Measurements from ENCODE around the gene ANO9.
"Not testable (repeated sequence)": the region's sequence is repeated elsewhere in the genome, so short reads cannot be mapped to it uniquely, and the experiment has no call there.

ANO9 gene

DNA sequence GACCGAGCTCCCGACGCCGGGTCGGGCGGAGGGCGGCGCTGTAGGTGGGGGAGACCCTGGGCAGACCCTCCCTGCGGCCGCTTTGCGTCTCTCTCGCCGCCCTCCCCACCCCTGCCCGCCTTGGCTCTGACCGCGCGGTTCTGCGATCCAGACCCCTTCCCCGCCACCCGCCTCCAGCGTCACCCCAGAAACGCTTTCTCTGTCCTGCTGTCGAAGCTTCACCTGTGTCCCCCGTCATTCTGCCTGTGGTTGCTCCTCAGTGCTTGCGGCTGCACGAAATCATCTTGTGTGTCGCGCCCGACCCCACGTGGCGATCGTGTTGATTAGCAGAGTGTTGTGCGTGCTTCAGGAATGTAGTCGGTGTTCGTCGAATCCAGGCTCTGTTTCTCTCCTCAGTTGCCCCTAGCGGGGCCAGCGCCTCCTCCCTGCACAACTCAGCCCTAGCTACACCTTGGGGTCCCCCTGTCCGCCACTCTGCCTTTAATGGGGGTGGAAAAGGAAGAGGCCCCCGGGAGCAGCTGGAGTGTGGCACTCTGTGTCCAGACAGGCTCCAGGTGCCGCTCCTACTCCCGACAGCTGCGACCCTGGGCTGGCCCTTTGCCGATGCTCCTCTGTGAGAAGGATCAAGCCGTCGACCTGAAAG is 9.1 kb upstream of the ANO9 start:
- peak; percentile 42 for DNase-seq

DNA sequence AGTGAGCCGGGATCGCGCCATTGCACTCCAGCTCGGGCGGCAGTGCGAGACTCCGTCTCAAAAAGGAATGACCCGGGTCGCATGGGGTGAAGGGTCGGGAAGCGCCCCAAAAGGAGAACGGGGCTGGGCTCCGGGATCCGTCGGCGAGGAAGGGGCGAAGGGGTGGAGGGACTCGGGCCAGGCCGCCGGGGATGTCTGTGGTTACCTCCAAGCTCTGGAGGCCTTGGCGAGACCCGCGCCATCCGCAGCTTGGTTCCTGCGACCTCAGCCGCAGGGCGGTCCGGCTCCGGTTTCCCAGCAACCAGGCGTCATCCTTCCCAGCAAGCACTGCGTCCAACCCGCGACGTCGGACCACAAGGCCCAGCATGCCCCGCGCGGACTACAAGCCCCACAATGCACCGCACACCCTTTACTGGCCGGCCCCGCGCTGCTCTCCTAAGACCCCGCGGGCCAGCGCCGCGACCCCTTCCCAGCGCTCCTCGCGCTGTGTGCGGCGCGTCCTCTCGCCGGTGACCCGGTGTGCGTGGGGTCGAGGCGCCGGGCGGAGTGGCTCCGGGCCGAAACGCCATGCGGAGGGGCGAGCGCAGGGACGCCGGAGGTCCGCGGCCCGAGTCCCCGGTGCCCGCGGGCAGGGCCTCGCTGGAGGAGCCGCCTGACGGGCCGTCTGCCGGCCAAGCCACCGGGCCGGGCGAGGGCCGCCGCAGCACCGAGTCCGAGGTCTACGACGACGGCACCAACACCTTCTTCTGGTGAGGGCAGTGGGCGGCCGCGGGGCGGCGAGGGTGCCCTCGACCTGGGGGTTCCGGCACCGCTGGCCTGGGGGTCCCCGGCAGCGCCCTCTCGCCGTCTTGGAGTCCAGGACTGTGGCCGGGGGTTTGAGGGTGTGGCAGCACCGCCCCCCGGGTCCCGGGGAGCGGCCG is 8.3 kb upstream of the ANO9 start, which contains the start of gene PTDSS2:
Gene PTDSS2, plus strand, starts transcription at position 391 of the 920 bp plus-strand sequence. Its CDS starts 177 bp downstream, at position 568.
- peak; percentile 95 for DNase-seq

DNA sequence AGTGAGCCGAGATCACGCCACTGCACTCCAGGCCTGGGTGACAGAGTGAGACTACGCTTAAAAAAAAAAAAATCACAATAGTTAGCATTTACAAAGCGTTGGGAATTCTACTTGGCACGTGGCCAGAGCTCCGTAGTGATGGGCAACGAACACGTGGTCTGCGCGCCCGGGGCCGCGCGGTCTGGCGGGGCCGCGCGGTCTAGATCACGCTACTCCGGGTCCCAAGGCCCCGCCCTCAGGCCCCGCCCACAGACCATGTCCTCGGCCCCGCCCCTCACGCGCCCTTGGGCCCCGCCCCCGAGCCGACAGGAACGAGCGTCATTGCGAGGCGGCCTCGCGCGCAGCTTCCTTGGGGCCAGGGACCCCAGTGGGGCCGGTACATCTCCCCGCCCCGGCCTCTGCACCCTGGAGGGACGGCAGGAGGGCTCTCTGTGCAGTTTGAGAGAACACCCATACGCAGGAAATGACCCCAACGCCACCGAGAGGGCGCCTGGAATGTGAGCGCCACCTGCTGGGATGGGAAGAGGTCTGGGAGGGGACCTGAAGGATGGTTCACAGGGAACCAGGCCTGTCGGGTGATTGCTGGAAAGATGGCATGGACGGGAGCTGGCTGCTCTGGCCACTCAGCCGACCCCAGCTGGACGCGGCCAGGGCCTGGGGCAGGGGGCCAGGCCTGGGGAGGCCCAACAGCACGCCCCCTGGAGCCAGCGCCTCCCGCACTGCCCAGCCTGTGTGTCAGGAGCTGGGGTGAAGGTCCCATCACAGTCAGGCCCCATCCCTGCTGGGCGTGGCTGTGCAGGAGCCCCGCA is 6.3 kb upstream of the ANO9 start:
- DNase-seq: peak; percentile 88

DNA sequence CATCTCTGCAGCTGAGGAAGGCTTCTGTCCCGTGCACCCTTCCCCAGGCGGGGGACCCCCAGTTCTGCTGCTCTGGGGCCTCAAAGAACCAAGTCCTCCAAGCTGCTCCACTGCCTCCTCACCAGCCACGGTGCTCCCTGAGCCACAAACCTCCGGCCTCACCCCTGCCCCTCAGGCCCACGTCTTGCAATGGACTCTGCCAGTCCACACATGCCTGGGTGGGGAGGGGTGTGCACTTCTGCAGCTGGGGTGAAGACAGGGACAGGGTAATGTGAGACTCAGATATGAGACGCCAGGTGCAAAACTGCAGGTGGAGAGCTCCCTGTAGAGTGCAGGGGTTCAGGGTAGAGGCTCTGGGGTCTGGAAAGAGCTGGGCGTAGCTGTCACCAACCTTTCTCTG is 5.1 kb upstream of the ANO9 start:
- no peak for DNase-seq

DNA sequence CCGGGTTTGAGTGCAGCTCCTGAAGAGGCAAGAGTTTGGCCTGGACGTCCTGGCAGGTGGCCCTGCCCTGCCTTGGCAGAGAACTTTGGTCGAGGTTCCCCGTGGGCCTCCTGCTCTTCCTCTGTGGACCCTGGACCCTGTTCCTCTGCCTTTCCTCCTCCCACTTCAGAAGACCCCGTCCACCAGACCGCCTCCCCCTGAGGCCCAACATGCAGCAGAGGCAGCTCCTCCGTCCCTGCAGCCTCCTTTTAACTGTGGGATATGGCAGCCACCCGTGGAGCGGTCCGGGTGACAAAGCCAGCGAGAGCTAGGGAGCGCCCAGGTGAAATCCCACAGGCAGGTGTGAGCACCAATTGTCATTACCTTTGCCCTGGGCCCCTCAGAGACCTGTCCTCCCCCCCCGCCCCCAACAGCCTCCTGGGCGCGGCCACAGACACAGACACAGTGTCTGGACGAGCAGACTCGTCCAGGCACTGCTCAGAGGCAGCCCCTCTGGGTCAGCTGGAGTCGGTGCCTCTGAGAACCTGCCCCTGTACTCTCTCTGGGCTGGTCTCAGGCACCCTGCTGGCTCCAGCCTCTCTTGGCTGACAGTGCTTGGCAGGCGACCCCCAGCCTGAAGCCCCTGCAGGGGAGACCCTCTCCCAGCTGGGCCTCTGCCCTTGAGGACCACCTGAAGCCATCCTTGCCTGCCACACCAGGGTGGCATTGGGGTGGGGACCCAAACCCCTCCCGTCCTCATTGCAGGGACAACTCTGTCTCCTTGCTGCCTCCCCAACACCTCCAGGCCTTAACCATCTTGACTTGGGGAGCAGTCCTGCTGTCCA is 4.2 kb upstream of the ANO9 start:
- DNase-seq: no peak

DNA sequence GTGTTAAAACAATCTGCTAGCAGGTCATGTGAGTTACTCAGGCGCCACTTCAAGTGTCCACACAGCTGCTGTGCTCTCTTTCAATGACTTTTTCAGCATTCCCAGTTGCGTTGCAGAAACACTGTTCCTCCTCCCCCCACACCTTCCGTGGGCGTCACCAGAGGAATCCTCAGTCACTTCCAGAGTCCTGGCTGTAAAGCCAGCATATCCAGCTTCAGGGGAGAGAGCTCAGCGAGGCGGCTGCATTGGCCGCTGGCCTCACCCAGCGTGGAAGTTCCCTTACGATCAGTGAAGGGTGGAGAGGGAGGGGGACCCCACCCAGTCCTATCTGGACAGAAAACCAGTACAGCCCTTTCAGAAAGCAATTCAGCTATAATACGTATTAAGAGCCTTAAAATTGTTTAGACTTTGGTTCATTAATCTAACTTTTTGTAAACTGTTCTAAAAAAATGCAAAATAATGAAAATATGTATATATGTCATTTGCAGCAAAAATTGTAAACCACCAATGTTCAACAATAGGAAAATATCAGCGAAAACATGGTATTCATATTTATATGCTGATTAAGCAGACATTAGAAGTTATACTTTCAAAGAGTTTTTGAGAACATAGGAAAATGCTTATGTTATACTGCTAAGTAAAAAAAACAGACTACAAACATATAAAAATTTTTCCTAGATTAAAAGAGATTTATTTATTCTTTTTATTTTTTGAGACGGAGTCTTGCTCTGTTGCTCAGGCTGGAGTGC is 2.8 kb upstream of the ANO9 start:
- DNase-seq: no peak

DNA sequence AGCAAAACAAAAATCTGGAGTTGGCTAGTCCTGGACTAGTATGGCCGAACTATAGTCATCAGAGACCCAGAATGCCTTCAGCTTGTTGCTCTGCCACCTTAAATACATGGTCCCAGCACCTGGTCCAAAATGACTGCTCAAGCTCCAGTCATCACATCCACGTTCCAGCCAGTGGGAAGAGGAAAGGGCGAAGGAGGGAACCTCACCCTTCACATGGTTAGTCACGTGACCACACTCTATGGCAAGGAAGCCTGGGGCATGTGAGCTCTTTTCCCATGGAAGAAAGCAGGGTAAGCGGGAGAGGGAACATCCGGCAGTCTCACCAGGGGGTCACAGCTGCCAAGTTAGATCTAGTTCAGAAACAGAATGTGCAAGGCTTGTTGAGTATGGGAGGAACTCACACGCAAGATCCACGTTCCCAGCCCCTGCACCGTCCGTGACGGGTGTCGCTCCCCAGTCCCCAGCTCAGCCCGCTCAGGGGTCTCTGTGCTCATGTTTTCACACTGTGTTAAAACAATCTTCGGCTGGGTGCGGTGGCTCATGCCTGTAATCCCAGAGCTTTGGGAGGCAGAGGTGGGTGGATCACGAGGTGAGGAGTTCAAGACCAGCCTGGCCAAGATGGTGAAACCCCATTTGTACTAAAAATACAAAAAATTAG is 1.9 kb upstream of the ANO9 start:
- no peak for DNase-seq

DNA sequence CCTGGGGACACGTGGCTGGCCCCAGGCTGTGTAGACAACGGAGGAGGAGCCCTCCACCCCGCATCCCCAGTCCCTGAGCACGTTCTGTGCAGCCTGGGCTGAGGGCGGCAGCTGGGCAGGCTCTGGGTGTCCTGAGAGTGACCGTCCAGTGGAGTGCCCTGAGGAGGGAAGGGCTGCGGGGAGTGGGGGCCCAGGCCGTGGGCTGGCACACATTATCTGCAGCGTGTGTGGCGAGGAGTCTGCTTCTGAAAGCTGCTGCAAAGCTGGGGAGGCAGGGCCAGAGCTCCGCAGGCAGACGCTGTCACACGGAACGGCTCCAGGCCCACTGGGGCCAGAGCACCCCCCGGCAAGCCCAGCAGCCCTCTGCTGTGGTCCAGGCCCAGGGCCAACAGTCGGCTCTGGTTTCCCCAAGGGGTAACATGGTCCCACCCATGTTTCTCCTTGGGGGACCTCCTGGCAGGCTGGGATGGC is 835 bp upstream of the ANO9 start:
- DNase-seq: no peak

DNA sequence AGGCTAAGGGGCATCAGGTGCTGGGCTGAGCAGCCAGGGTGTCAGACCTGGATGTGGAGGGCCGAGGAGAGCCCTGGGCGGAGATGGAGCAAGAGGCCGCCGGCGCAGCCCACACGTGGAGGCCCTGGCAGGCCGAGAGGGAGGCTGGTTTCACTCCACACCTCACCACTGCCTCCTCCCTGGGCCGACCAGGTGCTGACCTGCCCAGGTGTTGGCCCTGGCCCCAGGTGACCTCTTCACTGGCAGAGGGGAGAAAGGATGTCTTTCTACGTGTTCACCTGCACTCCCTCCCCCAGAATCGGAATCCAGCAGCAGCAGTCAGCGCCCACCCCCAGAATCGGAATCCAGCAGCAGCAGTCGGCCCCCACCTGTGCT is 781 bp downstream of the ANO9 start:
- DNase-seq: no peak

DNA sequence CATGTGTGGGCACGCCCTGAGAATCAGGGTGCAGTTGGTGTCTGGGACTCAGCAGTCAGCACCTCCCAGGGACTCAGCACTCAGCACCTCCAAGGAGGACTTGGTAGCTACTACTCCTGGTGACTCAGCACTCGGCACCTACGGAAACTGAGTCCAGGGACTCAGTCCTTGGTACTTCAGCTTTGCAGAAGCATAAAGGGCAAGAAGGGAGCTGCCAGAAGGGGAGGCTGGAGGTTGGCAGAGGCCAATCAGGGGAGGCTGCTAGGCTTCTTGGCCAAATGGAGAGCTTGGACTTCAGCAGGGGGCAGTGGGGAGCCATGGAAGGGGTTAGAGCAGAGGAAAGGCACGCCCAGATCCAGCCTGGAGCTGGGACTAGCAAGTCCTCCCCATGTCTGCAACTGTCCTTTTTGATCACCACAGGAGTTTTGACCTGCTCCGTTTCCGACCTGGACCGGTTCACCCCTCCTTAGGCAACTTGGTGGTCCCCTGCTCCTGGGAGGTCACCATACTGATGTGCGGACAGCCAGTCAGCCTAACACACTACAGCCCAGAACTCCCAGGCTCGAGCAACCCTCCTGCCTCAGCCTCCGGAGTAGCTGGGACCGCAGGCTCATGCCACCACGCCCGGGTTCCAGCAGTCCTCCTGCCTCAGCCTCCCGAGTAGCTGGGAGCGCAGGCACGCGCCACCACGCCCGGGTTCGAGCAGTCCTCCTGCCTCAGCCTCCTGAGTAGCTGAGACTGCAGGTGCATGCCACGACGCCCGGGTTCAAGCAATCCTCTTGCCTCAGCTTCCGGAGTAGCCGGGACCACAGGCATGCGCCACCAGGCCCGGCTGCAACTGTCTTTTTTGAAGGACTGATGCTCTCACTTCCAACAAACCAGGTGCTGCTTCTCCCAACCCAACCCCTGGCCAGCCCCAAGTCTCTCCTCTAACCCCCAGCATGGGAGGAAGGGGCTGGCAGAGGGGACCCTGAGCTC is 1.5 kb downstream of the ANO9 start:
- DNase-seq: peak; percentile 32

DNA sequence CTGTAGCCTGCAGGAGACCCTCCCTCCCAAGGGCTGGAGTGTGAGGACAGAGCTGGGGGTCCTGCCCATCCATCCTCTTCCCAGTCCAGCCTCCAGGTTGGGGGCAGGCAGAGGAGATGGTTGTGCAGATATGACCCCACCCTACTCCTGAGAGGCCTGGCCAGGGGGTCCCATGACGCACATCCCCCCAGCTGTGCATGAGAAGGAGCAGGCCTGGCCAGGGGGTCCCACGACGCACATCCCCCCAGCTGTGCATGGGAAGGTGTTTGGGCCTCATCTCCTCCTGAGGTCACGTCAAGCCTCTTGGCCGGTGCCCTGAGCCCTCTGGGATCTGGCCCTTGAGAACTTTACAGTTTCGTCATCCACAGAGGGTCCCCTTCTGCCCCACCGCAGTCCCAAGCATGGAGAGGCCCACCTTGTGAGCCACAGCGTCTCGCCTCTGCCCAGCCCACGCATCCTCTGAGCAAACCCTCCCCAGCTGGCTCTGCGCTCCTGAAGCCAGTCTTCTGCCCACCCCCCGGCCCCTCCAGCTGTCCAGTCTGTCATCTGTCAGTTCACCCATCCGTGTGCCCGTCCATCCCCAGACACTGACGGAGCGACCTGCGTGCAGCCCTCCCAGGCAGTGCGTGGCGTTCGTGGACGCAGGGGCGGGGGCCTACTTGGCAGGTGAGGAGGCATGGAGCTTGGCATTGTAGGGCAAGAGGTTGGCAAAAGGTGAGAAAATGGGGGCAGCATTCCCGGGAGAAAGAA is 2.3 kb downstream of the ANO9 start:
- no peak for DNase-seq

DNA sequence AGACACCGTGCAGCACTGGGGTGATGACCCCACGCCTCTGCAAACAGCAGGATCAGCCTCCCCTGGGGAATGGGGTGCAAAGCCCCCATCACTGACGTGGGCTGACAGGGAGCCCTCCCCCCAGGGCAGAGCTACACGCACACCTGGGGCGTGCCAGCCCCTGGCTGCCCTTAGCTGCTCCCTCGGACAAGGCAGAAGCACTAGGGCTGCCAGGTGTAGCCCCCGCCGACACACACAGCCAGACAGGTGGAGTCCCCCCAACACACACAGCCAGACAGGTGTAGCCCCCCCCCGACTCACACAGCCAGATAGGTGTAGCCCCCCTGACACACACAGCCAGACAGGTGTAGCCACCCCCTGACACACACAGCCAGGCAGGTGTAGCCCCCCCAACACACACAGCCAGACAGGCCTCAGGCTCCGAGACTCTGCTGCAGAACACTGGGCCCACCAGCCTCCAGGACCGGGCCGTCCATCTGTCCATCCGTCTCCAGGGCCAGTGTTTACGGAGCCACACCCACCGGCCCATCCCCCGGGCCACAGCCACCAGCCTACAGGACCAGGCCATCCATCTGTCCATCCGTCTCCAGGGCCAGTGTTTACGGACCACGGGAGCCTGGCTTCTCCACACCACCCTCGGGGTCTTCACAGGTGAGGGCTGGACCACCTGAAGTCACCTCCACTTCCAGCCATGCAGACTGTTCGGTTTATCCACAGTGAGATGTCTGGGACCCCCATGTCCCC is 3.5 kb downstream of the ANO9 start:
- DNase-seq: no peak

DNA sequence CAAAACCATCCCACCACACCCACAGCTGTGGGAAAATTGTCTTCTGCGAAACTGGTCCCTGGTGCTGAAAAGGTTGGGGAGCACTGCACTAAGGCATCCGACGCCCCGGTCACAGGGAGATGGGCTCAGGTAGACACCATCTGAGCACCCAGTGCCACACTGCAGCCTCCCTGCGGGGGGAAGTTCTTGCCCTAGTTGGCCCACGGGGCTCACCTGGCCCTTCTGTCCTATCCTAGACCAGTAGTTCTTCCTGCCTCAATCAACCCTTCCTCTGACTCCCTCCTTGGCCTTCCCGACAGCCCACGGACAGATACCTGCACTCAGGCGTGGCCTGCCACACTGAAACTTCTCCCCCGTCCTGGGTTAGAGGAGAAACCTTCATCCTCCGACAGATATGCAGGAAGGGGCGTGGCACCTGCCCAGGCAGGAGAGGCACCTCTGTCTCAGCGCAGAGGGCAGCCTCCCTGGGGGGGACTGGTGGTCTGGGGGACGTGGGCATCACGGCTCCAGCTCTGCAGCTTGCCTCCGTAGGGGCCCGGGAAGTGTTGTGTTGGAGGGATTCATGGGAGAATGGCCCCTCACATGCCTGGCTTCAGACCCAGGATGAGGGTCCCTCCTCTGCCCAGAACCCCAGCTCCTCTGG is 4.5 kb downstream of the ANO9 start:
- no peak for DNase-seq

DNA sequence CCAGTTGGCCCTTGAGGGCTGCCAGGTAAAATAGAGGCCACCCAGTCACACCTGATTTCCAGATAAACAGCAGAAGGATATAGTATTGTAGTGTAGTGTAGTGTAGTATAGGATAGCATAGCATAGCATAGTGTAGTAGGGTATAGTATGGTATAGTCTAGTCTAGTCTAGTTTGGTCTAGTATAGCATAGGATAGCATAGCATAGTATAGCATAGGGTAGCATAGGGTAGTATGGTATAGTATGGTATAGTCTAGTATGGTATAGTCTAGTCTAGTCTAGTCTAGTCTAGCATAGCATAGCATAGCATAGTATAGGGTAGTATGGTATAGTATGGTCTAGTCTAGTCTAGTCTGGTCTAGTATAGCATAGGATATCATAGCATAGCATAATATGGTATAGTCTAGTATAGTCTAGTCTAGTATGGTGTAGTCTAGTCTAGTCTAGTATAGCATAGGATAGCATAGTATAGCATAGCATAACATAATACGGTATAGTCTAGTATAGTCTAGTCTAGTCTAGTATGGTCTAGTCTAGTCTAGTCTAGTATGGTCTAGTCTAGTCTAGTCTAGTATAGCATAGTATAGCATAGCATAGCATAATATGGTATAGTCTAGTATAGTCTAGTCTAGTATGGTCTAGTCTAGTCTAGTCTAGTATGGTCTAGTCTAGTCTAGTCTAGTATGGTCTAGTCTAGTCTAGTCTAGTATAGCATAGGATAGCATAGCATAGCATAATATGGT is 6.6 kb downstream of the ANO9 start:
- not testable (repeated sequence) for DNase-seq

DNA sequence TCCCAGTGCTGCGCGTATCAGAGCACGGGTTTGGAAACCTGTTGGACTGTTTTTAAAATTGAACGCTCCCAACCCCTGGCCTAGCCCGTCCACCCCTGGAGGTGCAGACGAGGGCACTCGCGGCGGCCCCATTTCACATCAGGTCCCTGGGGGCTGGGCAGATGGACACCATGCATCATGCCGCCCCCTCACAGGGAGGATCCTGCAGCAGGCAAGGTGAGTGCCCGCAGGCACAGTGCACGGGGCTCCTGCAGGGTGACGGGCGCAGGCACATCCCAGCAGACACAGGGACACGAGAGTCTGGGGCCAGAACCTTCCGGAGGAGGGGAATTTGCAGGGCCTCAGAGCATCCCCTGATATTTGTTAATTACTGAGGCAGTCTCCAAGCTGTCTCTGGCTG is 7.3 kb downstream of the ANO9 start:
- DNase-seq: no peak

DNA sequence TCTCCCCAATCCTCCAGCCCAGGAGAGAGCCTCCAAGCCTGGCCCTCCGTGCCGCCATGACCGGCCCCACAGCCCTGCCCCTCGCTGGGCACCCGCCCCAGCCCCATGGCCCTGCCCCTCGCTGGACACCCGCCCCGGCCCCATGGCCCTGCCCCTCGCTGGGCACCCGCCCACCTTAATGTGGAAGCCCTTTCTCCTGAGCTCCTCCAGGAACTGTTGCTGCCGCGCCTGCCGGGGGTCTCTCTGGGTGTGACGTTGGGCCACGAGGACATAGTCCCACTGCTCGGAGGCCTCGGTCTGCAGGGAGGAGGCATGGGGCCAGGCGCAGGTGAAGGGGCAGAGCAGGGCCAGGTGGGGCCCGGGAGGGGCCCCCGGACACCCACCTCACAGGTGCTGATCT is 8.2 kb downstream of the ANO9 start:
- no peak for DNase-seq

DNA sequence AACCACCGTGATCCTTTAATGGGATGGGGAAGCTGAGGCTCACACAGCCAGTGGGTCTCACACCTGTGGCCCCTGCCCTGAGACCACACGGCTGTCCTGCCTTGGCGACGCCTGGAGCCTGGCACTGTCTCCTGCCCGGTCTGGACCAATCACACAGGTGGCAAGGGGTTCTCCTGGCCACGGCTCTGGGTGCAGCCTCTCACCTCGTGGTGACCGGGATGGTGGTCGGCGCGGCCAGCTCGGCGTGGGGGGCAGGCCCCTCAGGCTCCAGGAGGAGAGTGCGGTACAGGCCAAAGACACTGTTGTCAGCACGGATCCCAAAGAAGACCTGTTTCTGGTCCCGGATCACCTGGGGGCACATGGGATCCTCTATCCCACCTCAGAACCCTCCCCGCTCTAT is 8.7 kb downstream of the ANO9 start:
- DNase-seq: no peak

All from inflammatory macrophage treated with lipopolysaccharide for 4 hours (primary cell).